ENCODE data around the gene NTRK2.

Gene NTRK2

DNA sequence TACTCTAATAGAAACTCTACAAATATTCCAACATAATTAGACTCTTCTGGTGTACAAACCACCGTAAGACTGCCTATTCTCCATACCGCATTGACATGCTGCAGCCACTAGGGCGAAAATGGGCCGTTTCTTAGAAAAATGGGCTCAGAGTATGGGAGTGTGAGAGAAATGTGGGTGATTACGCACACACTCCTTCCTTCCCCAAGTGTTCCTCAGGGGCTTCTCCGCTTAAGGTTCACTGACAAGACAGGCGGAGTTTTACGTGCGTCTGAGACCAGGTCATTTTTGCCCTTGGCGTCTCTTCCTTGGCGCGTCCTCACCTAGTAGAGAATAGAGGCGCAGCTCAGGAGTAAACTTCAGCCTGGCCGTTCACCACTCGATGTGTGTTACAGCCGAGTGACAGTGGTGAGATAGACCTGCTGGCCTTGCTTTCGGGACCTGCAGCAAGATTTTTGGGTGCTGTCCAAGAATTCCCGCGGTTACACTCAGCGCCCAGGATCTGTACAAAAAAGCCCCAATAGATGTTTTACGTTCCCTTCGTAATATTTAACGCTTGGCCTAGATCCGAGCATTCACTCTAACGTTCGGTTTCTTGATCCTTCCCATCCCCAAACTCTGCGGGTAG is 1.8 kb upstream of the NTRK2 start:
- CTCF ChIA-PET, result interaction anchor here (0.5 to 2.2 kb wide), 19 partner anchors 9 to 757 kb away, joined by 3 to 12 read pairs (median 4); no protein-coding TSS in a partner anchor
- no peaks in the 10 kb centered on the region for H3K4me1 ChIP-seq (ENCODE audit: control insufficient read depth, insufficient read depth, low read length)
- POLR2A ChIA-PET, result no interaction called here
- no peaks in the 10 kb centered on the region for H3K36me3 ChIP-seq (ENCODE audit: control insufficient read depth in 2 of 2, insufficient read depth in 1 of 2, low read length in 2 of 2)
- peak overlapping the region; percentile 5; the same call in 1 of the 2 replicates for H3K27ac ChIP-seq (ENCODE audit: extremely low read depth, low read depth, low read length)
- TF ChIP-seq ZNF529 (tag by site-specific recombination; IDR thresholded peaks at IDR 0.05; ENCODE audit: insufficient replicate concordance) (no peak), ZNF433 (tag by site-specific recombination; IDR thresholded peaks at IDR 0.05; ENCODE audit: low read depth) (no peak), ZNF623 (tag by site-specific recombination; IDR thresholded peaks at IDR 0.05) (no peak), ZNF549 (tag by site-specific recombination; IDR thresholded peaks at IDR 0.05) (no peak), ZSCAN30 (tag by site-specific recombination; IDR thresholded peaks at IDR 0.05) (no peak), ZNF341 (tag by site-specific recombination; IDR thresholded peaks at IDR 0.05; ENCODE audit: low read depth) (no peak), ZNF132 (tag by site-specific recombination; IDR thresholded peaks at IDR 0.05; ENCODE audit: borderline replicate concordance) (no peak), WT1 (tag by site-specific recombination; IDR thresholded peaks at IDR 0.05) (no peak), ZNF23 (tag by site-specific recombination; IDR thresholded peaks at IDR 0.05; ENCODE audit: borderline replicate concordance) (no peak), ZNF121 (tag by site-specific recombination; IDR thresholded peaks at IDR 0.05) (no peak)
- TF ChIP-seq, protein P1, sequence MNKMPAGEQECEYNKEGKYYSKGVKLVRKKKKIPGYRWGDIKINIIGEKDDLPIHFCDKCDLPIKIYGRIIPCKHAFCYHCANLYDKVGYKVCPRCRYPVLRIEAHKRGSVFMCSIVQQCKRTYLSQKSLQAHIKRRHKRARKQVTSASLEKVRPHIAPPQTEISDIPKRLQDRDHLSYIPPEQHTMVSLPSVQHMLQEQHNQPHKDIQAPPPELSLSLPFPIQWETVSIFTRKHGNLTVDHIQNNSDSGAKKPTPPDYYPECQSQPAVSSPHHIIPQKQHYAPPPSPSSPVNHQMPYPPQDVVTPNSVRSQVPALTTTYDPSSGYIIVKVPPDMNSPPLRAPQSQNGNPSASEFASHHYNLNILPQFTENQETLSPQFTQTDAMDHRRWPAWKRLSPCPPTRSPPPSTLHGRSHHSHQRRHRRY (tag by site-specific recombination; IDR thresholded peaks at IDR 0.05), result no peak
- TF ChIP-seq, protein P2, sequence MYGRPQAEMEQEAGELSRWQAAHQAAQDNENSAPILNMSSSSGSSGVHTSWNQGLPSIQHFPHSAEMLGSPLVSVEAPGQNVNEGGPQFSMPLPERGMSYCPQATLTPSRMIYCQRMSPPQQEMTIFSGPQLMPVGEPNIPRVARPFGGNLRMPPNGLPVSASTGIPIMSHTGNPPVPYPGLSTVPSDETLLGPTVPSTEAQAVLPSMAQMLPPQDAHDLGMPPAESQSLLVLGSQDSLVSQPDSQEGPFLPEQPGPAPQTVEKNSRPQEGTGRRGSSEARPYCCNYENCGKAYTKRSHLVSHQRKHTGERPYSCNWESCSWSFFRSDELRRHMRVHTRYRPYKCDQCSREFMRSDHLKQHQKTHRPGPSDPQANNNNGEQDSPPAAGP (tag by site-specific recombination; IDR thresholded peaks at IDR 0.05), result no peak
- H3K4me3 ChIP-seq (ENCODE audit: low read depth, low read length), result peak overlapping the region; percentile 5
- no peaks in the 10 kb centered on the region for H3K9me3 ChIP-seq (ENCODE audit: control insufficient read depth, insufficient read depth, low read depth, low read length)

DNA sequence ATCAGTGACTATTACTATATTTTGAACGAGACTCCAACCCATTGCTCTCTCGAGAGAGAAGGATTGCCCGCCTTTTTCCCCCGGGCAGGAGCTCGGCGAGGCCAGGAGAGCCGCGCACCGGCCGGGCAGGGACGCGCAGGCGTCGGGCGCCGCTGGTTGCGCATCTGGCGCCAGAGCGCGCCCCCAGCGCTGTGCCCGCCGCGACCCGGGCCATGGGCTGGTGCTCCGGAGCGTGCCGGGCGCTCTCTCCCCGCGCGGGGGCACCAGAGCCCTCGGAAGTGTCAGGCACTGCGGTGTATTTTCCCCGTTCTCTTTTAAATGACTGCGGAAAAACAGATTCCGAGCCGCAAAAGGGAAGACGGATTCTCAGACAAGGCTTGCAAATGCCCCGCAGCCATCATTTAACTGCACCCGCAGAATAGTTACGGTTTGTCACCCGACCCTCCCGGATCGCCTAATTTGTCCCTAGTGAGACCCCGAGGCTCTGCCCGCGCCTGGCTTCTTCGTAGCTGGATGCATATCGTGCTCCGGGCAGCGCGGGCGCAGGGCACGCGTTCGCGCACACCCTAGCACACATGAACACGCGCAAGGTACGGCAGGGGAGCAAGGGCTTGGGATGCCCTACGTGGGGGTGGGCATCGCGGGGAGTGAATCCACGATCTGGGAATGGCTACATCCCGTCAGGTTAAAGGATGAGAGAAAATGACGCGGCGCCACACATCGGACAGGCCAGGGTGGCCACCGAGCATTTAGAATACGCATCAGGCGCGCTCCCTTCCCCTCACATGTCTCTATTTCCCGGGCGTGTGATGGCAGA is 1.1 kb upstream of the NTRK2 start:
- peak overlapping the region; percentile 58 for H3K4me3 ChIP-seq (ENCODE audit: low read depth, low read length)
- ChIA-PET CTCF (interaction anchor here (0.5 to 2.2 kb wide), 31 partner anchors 9 to 757 kb away, joined by 3 to 12 read pairs (median 3); no protein-coding TSS in a partner anchor), POLR2A (no interaction called here)
- H3K36me3 ChIP-seq (ENCODE audit: control insufficient read depth in 2 of 2, insufficient read depth in 1 of 2, low read length in 2 of 2), result no peaks in the 10 kb centered on the region
- H3K9me3 ChIP-seq (ENCODE audit: control insufficient read depth, insufficient read depth, low read depth, low read length), result no peaks in the 10 kb centered on the region
- H3K27ac ChIP-seq (ENCODE audit: extremely low read depth, low read depth, low read length), result peak overlapping the region; percentile 5; the same call in 1 of the 2 replicates
- no peaks in the 10 kb centered on the region for H3K4me1 ChIP-seq (ENCODE audit: control insufficient read depth, insufficient read depth, low read length)
- TF ChIP-seq, protein P3, sequence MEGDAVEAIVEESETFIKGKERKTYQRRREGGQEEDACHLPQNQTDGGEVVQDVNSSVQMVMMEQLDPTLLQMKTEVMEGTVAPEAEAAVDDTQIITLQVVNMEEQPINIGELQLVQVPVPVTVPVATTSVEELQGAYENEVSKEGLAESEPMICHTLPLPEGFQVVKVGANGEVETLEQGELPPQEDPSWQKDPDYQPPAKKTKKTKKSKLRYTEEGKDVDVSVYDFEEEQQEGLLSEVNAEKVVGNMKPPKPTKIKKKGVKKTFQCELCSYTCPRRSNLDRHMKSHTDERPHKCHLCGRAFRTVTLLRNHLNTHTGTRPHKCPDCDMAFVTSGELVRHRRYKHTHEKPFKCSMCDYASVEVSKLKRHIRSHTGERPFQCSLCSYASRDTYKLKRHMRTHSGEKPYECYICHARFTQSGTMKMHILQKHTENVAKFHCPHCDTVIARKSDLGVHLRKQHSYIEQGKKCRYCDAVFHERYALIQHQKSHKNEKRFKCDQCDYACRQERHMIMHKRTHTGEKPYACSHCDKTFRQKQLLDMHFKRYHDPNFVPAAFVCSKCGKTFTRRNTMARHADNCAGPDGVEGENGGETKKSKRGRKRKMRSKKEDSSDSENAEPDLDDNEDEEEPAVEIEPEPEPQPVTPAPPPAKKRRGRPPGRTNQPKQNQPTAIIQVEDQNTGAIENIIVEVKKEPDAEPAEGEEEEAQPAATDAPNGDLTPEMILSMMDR (tag by site-specific recombination; IDR thresholded peaks at IDR 0.05), result peak; percentile 58; the same call in 1 of the 2 replicates
- TF ChIP-seq GLIS2 (tag by site-specific recombination; IDR thresholded peaks at IDR 0.05), result peak; percentile 55; the same call in 1 of the 2 replicates
- TF ChIP-seq SALL2 (tag by site-specific recombination; IDR thresholded peaks at IDR 0.05; ENCODE audit: borderline replicate concordance), result no peak
- TF ChIP-seq, protein P4, sequence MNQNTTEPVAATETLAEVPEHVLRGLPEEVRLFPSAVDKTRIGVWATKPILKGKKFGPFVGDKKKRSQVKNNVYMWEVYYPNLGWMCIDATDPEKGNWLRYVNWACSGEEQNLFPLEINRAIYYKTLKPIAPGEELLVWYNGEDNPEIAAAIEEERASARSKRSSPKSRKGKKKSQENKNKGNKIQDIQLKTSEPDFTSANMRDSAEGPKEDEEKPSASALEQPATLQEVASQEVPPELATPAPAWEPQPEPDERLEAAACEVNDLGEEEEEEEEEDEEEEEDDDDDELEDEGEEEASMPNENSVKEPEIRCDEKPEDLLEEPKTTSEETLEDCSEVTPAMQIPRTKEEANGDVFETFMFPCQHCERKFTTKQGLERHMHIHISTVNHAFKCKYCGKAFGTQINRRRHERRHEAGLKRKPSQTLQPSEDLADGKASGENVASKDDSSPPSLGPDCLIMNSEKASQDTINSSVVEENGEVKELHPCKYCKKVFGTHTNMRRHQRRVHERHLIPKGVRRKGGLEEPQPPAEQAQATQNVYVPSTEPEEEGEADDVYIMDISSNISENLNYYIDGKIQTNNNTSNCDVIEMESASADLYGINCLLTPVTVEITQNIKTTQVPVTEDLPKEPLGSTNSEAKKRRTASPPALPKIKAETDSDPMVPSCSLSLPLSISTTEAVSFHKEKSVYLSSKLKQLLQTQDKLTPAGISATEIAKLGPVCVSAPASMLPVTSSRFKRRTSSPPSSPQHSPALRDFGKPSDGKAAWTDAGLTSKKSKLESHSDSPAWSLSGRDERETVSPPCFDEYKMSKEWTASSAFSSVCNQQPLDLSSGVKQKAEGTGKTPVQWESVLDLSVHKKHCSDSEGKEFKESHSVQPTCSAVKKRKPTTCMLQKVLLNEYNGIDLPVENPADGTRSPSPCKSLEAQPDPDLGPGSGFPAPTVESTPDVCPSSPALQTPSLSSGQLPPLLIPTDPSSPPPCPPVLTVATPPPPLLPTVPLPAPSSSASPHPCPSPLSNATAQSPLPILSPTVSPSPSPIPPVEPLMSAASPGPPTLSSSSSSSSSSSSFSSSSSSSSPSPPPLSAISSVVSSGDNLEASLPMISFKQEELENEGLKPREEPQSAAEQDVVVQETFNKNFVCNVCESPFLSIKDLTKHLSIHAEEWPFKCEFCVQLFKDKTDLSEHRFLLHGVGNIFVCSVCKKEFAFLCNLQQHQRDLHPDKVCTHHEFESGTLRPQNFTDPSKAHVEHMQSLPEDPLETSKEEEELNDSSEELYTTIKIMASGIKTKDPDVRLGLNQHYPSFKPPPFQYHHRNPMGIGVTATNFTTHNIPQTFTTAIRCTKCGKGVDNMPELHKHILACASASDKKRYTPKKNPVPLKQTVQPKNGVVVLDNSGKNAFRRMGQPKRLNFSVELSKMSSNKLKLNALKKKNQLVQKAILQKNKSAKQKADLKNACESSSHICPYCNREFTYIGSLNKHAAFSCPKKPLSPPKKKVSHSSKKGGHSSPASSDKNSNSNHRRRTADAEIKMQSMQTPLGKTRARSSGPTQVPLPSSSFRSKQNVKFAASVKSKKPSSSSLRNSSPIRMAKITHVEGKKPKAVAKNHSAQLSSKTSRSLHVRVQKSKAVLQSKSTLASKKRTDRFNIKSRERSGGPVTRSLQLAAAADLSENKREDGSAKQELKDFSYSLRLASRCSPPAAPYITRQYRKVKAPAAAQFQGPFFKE (tag by site-specific recombination; IDR thresholded peaks at IDR 0.05; ENCODE audit: borderline replicate concordance), result no peak
- no peak for TF ChIP-seq ZNF843 (tag by site-specific recombination; IDR thresholded peaks at IDR 0.05)
- no peak for TF ChIP-seq SCRT2 (tag by site-specific recombination; IDR thresholded peaks at IDR 0.05)
- TF ChIP-seq ZNF2 (tag by site-specific recombination; IDR thresholded peaks at IDR 0.05), result 0 out of 2 replicates have a peak, but pooled peaks have one; percentile 42
- TF ChIP-seq, protein P5, sequence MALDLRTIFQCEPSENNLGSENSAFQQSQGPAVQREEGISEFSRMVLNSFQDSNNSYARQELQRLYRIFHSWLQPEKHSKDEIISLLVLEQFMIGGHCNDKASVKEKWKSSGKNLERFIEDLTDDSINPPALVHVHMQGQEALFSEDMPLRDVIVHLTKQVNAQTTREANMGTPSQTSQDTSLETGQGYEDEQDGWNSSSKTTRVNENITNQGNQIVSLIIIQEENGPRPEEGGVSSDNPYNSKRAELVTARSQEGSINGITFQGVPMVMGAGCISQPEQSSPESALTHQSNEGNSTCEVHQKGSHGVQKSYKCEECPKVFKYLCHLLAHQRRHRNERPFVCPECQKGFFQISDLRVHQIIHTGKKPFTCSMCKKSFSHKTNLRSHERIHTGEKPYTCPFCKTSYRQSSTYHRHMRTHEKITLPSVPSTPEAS (tag by site-specific recombination; IDR thresholded peaks at IDR 0.05), result peak; percentile 60; the same call in 1 of the 2 replicates
- no peak for TF ChIP-seq ZNF510 (tag by site-specific recombination; IDR thresholded peaks at IDR 0.05; ENCODE audit: insufficient replicate concordance)
- peak; percentile 27; the same call in 1 of the 2 replicates for TF ChIP-seq SP7 (tag by site-specific recombination; IDR thresholded peaks at IDR 0.05)

All from HEK293 (cell line).